ENCODE data around the gene ZBED2.

The ZBED2 gene

DNA sequence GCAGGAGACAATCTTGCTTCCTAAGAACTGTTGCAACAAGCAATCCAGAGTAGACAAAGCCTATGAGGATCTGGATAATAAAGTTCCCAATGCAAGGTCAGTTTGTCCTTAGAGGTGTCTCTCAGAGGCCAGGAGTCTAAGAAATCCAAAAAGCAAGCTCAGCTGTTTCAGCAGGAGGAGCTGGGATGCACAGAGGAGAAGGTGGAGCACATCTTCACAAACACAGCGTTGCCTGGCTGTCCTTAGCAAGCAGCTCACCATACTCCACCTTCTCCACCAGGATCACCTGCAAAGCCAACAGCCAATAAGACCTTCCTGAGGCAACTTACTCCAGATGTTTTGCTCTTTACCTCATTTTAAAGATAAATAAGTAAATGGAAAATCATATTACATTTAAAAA lies 365 bp downstream of the ZBED2 start:
- ChIA-PET CTCF (interaction anchor here (0.6 to 1.3 kb wide), 2 partner anchors 122 to 320 kb away, joined by 3 read pairs; no protein-coding TSS in a partner anchor), POLR2A (no interaction called here)
- TF ChIP-seq ZBTB21 (tag by site-specific recombination; IDR thresholded peaks at IDR 0.05): no peak
- TF ChIP-seq ZNF354C (tag by site-specific recombination; IDR thresholded peaks at IDR 0.05; ENCODE audit: borderline replicate concordance, low read depth): no peak
- Histone ChIP-seq H3K36me3 (ENCODE audit: control insufficient read depth in 2 of 2, insufficient read depth in 1 of 2, low read length in 2 of 2) (no peaks in the 10 kb centered on the region), H3K9me3 (ENCODE audit: control insufficient read depth, insufficient read depth, low read depth, low read length) (no peaks in the 10 kb centered on the region), H3K4me1 (ENCODE audit: control insufficient read depth, insufficient read depth, low read length) (no peaks in the 10 kb centered on the region), H3K4me3 (ENCODE audit: low read depth, low read length) (no peak overlapping the region), H3K27ac (ENCODE audit: extremely low read depth, low read depth, low read length) (no peak overlapping the region)

DNA sequence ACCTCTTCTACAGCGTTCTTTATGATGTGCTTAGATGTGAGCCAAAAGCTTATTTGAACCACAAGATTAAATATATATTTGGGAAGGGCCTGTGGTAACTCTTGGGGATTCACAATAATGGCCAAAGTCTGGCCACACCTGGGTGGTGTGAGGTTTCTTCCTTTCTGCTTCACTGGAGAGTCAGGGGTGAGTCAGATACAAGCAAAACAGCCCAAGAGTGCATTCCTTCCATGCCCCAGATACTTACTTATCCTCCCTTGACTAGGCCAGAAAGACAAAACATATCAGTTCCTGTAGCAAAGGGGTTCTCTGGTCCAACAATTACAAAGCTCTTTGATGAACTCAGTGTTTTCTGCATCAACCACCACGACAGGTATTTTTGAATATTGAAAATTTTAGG lies 941 bp downstream of the ZBED2 start:
- ChIA-PET CTCF (interaction anchor here (0.7 to 1.3 kb wide), 3 partner anchors 19 to 123 kb away, joined by 3 to 6 read pairs (median 4); no protein-coding TSS in a partner anchor), POLR2A (no interaction called here)
- no peak overlapping the region for H3K4me3 ChIP-seq (ENCODE audit: low read depth, low read length)
- no peak overlapping the region for H3K27ac ChIP-seq (ENCODE audit: extremely low read depth, low read depth, low read length)
- H3K36me3 ChIP-seq (ENCODE audit: control insufficient read depth in 2 of 2, insufficient read depth in 1 of 2, low read length in 2 of 2): no peaks in the 10 kb centered on the region
- TF ChIP-seq ZNF16 (tag by site-specific recombination; IDR thresholded peaks at IDR 0.05; ENCODE audit: low read depth) (no peak), ZNF324 (tag by site-specific recombination; IDR thresholded peaks at IDR 0.05) (no peak), ZNF433 (tag by site-specific recombination; IDR thresholded peaks at IDR 0.05; ENCODE audit: low read depth) (no peak), ZNF530 (tag by site-specific recombination; IDR thresholded peaks at IDR 0.05; ENCODE audit: low read depth) (no peak), ZNF426 (tag by site-specific recombination; IDR thresholded peaks at IDR 0.05) (no peak), ZNF776 (tag by site-specific recombination; IDR thresholded peaks at IDR 0.05; ENCODE audit: borderline replicate concordance) (no peak), ZBTB7A (tag by site-specific recombination; IDR thresholded peaks at IDR 0.05; ENCODE audit: low read depth) (no peak), ZNF398 (tag by site-specific recombination; IDR thresholded peaks at IDR 0.05) (no peak)
- H3K4me1 ChIP-seq (ENCODE audit: control insufficient read depth, insufficient read depth, low read length): no peaks in the 10 kb centered on the region
- no peaks in the 10 kb centered on the region for H3K9me3 ChIP-seq (ENCODE audit: control insufficient read depth, insufficient read depth, low read depth, low read length)

DNA sequence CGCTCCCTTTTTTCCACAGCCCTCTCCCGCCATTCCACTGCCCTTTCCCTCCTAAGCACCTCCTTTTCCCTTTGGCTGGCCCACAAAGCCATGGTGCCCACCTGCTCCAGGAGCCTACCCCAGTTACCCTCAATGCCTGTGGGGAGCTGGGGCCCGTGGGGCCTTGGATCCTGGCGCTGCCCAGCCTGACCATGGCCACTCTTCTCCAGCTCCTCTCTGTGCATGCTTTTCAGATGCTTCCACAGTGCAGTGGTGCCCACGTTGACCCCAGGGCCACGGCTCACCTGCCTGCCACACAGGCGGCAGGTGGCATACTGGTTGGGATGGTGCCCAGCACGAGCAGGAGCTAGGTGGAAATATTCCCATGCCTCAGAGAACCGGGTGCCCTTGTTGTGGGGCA lies 1.5 kb downstream of the ZBED2 start:
- ChIA-PET CTCF (interaction anchor here (0.7 to 1.3 kb wide), 3 partner anchors 19 to 123 kb away, joined by 3 to 6 read pairs (median 4); no protein-coding TSS in a partner anchor), POLR2A (no interaction called here)
- H3K27ac ChIP-seq (ENCODE audit: extremely low read depth, low read depth, low read length): no peak overlapping the region
- H3K9me3 ChIP-seq (ENCODE audit: control insufficient read depth, insufficient read depth, low read depth, low read length): no peaks in the 10 kb centered on the region
- no peak overlapping the region for H3K4me3 ChIP-seq (ENCODE audit: low read depth, low read length)
- no peak for TF ChIP-seq ZNF394 (tag by site-specific recombination; IDR thresholded peaks at IDR 0.05; ENCODE audit: borderline replicate concordance)
- no peak for TF ChIP-seq ZNF843 (tag by site-specific recombination; IDR thresholded peaks at IDR 0.05)
- TF ChIP-seq, protein P1, sequence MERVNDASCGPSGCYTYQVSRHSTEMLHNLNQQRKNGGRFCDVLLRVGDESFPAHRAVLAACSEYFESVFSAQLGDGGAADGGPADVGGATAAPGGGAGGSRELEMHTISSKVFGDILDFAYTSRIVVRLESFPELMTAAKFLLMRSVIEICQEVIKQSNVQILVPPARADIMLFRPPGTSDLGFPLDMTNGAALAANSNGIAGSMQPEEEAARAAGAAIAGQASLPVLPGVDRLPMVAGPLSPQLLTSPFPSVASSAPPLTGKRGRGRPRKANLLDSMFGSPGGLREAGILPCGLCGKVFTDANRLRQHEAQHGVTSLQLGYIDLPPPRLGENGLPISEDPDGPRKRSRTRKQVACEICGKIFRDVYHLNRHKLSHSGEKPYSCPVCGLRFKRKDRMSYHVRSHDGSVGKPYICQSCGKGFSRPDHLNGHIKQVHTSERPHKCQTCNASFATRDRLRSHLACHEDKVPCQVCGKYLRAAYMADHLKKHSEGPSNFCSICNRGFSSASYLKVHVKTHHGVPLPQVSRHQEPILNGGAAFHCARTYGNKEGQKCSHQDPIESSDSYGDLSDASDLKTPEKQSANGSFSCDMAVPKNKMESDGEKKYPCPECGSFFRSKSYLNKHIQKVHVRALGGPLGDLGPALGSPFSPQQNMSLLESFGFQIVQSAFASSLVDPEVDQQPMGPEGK (tag by site-specific recombination; IDR thresholded peaks at IDR 0.05): no peak
- TF ChIP-seq ZNF571 (tag by site-specific recombination; IDR thresholded peaks at IDR 0.05): no peak
- no peak for TF ChIP-seq ZNF48 (tag by site-specific recombination; IDR thresholded peaks at IDR 0.05)
- TF ChIP-seq ZNF558 (tag by site-specific recombination; IDR thresholded peaks at IDR 0.05): no peak
- H3K36me3 ChIP-seq (ENCODE audit: control insufficient read depth in 2 of 2, insufficient read depth in 1 of 2, low read length in 2 of 2): no peaks in the 10 kb centered on the region
- H3K4me1 ChIP-seq (ENCODE audit: control insufficient read depth, insufficient read depth, low read length): no peaks in the 10 kb centered on the region
